Tibial artery (tissue), 4 donors: Measurements from ENCODE around the gene FBRSL1.

ENCODE experiments used
- DNase-seq, 2 donors: peaks; one replicate each; pipeline ENCODE4 v3.0.0-alpha.2; 2019
- H3K27ac ChIP-seq, 2 donors: fragments of 200-600 bp; sonication (generic) in 1 of 2; 1 replicate in 1 of 2; 2 replicates in 1 of 2; pipeline ENCODE4 v1.5.1; 2018 to 2019; ENCODE audit warnings: mild to moderate bottlenecking in 1 of 2
- H3K27me3 ChIP-seq, 2 donors: fragments of 200-600 bp; sonication (generic) in 1 of 2; one replicate each; pipeline versions ENCODE4 v1.5.1 to v1.6.0; 2016 to 2019
- H3K36me3 ChIP-seq, 3 donors: fragments of 200-600 bp; sonication (generic) in 2 of 3; one replicate each; pipeline ENCODE4 v1.5.1; 2016 to 2019; ENCODE audit warnings: mild to moderate bottlenecking in 2 of 3
- H3K4me1 ChIP-seq, 4 donors: fragments of 200-600 bp; sonication (generic) in 2 of 4; 1 replicate in 3 of 4; 2 replicates in 1 of 4; pipeline ENCODE4 v1.5.1; 2016 to 2019
- H3K4me3 ChIP-seq, 2 donors: fragments of 200-600 bp; sonication (generic) in 1 of 2; 1 replicate in 1 of 2; 2 replicates in 1 of 2; pipeline ENCODE4 v1.5.1; 2018 to 2019; ENCODE audit warnings: mild to moderate bottlenecking in 2 of 2
- H3K9me3 ChIP-seq, 3 donors: fragments of 200-600 bp; sonication (generic) in 1 of 3; one replicate each; pipeline ENCODE4 v1.5.1; 2016 to 2019
- CTCF ChIP-seq, 2 experiments: fragments of 200-600 bp in 1 of 2; fragments of 450-650 bp in 1 of 2; IDR thresholded peaks; one replicate each; pipeline ENCODE4 v1.5.1; 2017 to 2019; ENCODE audit warnings: antibody characterized with exemption in 2 of 2, mild to moderate bottlenecking in 1 of 2, moderate library complexity in 1 of 2
- intact Hi-C: fragments of 100-400 bp; cut with DNase I; formaldehyde crosslinking; loops from one replicate; pipeline ENCODE4 v1.15.0; 2023; ENCODE audit warnings: low total_unique reads

FBRSL1 gene

GRCh38 chr12:132544498-132544897, 54.5 kb downstream of the FBRSL1 start:
- Histone ChIP-seq H3K27ac (no peak overlapping the region), H3K4me1 (no peaks in the 10 kb centered on the region), H3K27me3 (no peaks in the 10 kb centered on the region), H3K9me3 (no peaks in the 10 kb centered on the region), H3K36me3 (peaks cover 0 to 48% (median 24%) of the 10 kb centered on the region in 3 donors), H3K4me3 (no peak overlapping the region)
- intact Hi-C loops = no loop called here
- TF ChIP-seq CTCF (IDR thresholded peaks at IDR 0.05) = no peak
- no peak for DNase-seq

GRCh38 chr12:132545164-132545953, 55.4 kb downstream of the FBRSL1 start:
- TF ChIP-seq CTCF (IDR thresholded peaks at IDR 0.05) = no peak
- Histone ChIP-seq H3K4me1 (no peaks in the 10 kb centered on the region), H3K4me3 (no peak overlapping the region), H3K9me3 (no peaks in the 10 kb centered on the region), H3K36me3 (peaks cover 0 to 50% (median 24%) of the 10 kb centered on the region in 3 donors), H3K27me3 (no peaks in the 10 kb centered on the region), H3K27ac (no peak overlapping the region)
- intact Hi-C loops = no loop called here
- DNase-seq = no peak

- H3K4me1 ChIP-seq = no peaks in the 10 kb centered on the region
- no peaks in the 10 kb centered on the region for H3K9me3 ChIP-seq
- H3K27me3 ChIP-seq = no peaks in the 10 kb centered on the region
- no peak overlapping the region for H3K27ac ChIP-seq
- peaks cover 0 to 51% (median 24%) of the 10 kb centered on the region in 3 donors for H3K36me3 ChIP-seq
- intact Hi-C loops = no loop called here
- no peak overlapping the region for H3K4me3 ChIP-seq
- no peak for DNase-seq
- no peak for TF ChIP-seq CTCF (IDR thresholded peaks at IDR 0.05)
Measured at GRCh38 chr12:132545955-132546354, 56.0 kb downstream of the FBRSL1 start.

- no peak for DNase-seq
- intact Hi-C loops = no loop called here
- Histone ChIP-seq H3K27me3 (no peaks in the 10 kb centered on the region), H3K4me3 (no peak overlapping the region), H3K4me1 (no peaks in the 10 kb centered on the region), H3K9me3 (no peaks in the 10 kb centered on the region), H3K36me3 (peaks cover 0 to 58% (median 24%) of the 10 kb centered on the region in 3 donors), H3K27ac (no peak overlapping the region)
- no peak for TF ChIP-seq CTCF (IDR thresholded peaks at IDR 0.05)
Measured at GRCh38 chr12:132546647-132547046, 56.7 kb downstream of the FBRSL1 start.

GRCh38 chr12:132547205-132547740, 57.3 kb downstream of the FBRSL1 start:
- no peaks in the 10 kb centered on the region for H3K9me3 ChIP-seq
- no peak overlapping the region for H3K4me3 ChIP-seq
- DNase-seq = no peak
- no peak overlapping the region for H3K27ac ChIP-seq
- H3K4me1 ChIP-seq = no peaks in the 10 kb centered on the region
- peaks cover 0 to 59% (median 29%) of the 10 kb centered on the region in 3 donors for H3K36me3 ChIP-seq
- TF ChIP-seq CTCF (IDR thresholded peaks at IDR 0.05) = no peak
- no peaks in the 10 kb centered on the region for H3K27me3 ChIP-seq
- intact Hi-C loops = no loop called here
